Stimulated activated naive CD8-positive, alpha-beta T cell treated with anti-CD3 and anti-CD28 coated beads, Interleukin-15, Interleukin-2, amounts not matched to agents 100 ng/mL and 50 ng/mL, for 24 hours (primary cell): ENCODE measurements around the gene SZT2.

Experiments used
- H3K27ac Mint-ChIP-seq: one replicate; pipeline ENCODE4 v1.8.0; 2021; ENCODE audit warnings: mild to moderate bottlenecking, mixed read lengths
- H3K27me3 Mint-ChIP-seq: one replicate; pipeline ENCODE4 v1.8.0; 2021; ENCODE audit warnings: mixed read lengths
- H3K36me3 Mint-ChIP-seq: one replicate; pipeline ENCODE4 v1.8.0; 2021; ENCODE audit warnings: low read depth, mixed read lengths
- H3K4me1 Mint-ChIP-seq: one replicate; pipeline ENCODE4 v1.8.0; 2021; ENCODE audit warnings: low read depth, mixed read lengths
- H3K4me3 Mint-ChIP-seq: one replicate; pipeline ENCODE4 v1.8.0; 2021; ENCODE audit warnings: mild to moderate bottlenecking, mixed read lengths
- H3K9me3 Mint-ChIP-seq: one replicate; pipeline ENCODE4 v1.8.0; 2021; ENCODE audit warnings: mixed read lengths

SZT2 gene

DNA sequence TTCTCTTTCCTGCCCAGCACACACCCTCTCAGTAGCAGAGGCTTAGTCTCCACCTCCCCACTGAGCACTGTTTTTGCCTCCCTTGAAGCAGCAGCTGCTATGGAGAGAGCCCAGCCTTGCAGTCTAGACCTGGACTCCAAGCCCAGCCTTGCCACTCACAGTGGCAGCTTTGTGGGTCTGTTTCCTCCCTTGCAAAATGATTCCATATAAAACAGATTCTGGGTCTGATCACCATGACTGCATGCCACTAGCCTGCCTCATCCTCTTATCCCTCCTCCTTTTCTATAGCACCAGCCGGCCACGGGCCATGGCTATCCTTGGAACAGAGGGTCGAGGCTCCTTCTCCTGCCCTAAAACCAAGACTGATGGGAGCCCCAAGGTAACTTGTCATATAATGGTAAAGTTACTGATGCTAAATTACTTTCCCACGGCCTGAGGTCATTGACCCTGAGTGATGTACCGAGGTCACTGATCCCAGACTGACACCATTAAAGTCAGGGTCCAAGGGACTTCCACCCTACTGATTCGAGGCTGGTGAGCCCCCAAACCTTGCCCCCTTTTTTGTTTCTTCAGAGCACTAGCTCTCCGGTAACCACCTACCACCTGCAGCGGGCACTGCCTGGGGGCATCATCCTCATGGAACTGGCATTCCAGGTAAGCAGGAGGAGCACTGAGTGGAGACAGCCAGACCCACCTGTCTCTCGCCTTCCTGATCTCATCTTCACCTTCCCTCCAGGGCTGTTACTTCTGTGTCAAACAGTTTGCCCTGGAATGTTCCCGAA, 56.1 kb downstream of the SZT2 start:
- H3K4me3 Mint-ChIP-seq, result no peak overlapping the region
- H3K27ac Mint-ChIP-seq, result no peak overlapping the region
- no peaks in the 10 kb centered on the region for H3K27me3 Mint-ChIP-seq

DNA sequence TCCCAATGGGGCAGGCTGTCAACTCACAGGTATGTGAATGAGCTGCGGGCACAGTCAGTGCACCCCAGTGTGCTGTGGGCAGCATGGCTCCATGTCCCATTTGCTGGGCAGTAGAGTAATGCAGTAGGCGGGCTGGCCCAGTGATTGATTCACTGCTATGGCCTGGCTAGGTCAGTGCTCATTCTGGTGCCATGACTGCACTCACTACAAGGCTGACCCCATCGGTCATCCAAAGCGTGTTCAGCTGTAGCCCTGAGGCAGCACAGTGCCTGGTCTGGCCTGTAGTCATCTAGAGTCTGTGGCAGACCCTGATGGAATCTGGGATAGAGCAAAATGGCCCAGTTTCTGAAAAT, 56.7 kb downstream of the SZT2 start:
- H3K36me3 Mint-ChIP-seq, result peaks cover 44% of the 10 kb centered on the region
- no peaks in the 10 kb centered on the region for H3K9me3 Mint-ChIP-seq
- no peak overlapping the region for H3K4me3 Mint-ChIP-seq
- H3K27me3 Mint-ChIP-seq, result no peaks in the 10 kb centered on the region
- no peaks in the 10 kb centered on the region for H3K4me1 Mint-ChIP-seq
- H3K27ac Mint-ChIP-seq, result no peak overlapping the region

More for the DNA sequence above, 56.1 kb downstream of the SZT2 start:
- Mint-ChIP-seq H3K4me1 (no peaks in the 10 kb centered on the region), H3K36me3 (peaks cover 47% of the 10 kb centered on the region), H3K9me3 (no peaks in the 10 kb centered on the region)

DNA sequence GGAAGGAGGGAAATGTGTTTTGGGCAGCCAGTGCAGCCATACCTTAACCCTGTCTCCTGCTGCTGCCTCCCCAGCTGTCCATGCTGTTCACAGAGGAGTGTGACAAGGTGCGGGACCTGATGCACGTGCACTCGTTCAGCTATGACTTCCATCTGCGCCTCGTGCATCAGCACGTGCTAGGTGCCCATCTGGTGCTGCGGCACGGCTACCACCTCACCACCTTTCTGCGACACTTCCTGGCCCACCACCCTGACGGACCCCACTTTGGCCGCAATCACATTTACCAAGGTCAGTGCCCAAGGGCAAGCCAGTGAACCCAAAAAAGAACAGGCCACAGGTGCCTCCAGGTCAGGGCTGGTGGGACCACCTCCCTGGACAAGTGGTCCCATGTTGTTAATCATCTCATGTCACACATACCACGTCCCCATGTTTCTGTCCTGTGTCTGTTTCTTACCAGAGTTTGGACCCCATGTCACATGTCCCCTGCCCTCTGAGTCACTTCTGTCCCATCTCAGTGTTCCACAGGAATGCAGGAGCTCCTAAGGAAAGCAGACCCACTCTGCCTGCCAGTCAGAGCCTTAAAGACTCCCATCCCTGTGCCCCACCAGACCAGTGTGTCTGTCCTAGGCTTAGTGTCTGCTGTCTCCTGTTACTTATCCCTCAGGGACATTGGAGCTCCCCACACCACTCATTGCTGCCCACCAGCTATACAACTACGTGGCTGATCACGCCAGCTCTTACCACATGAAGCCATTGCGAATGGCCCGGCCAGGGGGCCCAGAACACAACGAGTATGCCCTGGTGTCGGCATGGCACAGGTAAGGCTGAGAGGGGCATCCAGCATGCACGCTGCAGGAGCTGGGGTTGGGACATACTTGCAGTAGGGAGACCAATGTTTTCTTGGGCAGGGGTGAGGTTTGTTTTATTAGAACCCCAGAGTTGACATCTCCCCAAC, 57.5 kb downstream of the SZT2 start:
- H3K9me3 Mint-ChIP-seq, result no peaks in the 10 kb centered on the region
- no peak overlapping the region for H3K27ac Mint-ChIP-seq
- peaks cover 51% of the 10 kb centered on the region for H3K36me3 Mint-ChIP-seq
- no peak overlapping the region for H3K4me3 Mint-ChIP-seq
- H3K27me3 Mint-ChIP-seq, result no peaks in the 10 kb centered on the region
- H3K4me1 Mint-ChIP-seq, result no peaks in the 10 kb centered on the region

DNA sequence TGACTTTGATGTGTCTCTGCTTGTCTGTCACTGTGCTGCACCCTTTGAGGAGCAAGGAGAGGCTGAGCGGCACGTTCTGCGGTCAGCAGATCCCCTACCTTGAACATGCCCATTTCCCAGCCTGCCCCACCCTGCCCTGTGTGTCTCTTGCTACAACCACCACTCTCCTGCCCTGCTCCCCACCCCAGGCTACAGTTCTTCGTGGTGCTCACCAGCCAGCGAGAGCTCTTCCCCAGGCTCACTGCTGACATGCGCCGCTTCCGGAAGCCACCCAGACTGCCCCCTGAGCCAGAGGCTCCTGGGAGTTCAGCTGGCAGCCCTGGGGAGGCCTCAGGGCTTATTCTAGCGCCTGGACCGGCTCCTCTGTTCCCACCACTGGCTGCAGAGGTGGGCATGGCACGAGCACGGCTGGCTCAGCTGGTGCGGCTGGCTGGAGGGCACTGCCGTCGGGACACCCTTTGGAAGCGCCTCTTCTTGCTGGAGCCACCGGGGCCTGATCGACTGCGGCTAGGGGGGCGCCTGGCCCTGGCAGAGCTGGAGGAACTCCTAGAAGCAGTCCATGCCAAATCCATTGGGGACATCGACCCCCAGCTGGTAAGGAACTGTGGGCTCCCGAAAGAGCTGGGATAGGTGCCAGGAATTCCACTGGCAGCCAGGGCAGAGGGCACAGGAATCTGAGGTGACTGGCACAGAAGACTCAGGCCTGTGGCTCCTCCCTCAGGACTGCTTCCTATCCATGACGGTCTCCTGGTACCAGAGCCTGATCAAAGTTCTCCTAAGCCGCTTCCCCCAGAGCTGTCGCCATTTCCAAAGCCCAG, 58.4 kb downstream of the SZT2 start:
- H3K36me3 Mint-ChIP-seq, result peaks cover 58% of the 10 kb centered on the region
- no peak overlapping the region for H3K4me3 Mint-ChIP-seq

DNA sequence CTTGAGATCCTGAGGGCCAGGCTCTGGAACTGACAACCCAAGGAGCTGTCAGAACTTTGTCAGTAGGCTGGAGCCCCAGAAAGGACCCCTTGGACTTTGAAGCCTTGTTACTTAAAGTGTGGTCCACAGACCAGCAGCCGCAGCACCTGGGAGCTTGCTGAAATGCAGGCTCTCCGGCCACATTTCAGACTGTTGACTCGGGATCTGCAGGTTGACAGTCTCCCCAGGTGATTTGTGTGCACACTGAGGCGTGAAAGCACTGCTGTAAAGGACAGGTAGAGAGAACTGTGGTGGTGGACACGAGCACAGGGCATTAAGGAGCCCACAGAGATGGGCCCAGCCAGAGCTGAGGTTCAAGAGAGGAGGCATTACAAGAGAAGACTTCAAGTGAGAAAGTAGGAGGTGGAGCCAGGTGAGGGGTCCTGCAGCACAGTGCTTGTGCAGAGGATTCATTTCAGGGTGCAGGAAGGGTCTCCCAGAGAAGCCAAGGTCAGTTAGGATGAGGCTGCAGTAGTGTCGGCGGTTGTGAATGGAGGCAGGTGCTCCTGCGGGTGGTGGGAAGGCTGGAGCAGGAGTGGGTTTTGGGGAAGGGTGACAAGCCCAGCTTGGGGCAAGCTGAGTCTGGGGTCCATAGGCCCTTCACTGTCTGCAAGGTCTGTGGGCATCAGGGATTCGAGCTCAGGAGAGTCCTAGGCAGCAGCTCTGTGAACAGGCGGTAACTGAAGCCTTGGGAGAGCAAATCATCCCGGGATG, 59.4 kb downstream of the SZT2 start:
- no peaks in the 10 kb centered on the region for H3K27me3 Mint-ChIP-seq
- H3K9me3 Mint-ChIP-seq, result no peaks in the 10 kb centered on the region
- H3K4me1 Mint-ChIP-seq, result peaks cover 4% of the 10 kb centered on the region
- H3K4me3 Mint-ChIP-seq, result no peak overlapping the region
- peaks cover 51% of the 10 kb centered on the region for H3K36me3 Mint-ChIP-seq
- no peak overlapping the region for H3K27ac Mint-ChIP-seq

More for the DNA sequence above, 58.4 kb downstream of the SZT2 start:
- no peaks in the 10 kb centered on the region for H3K9me3 Mint-ChIP-seq
- no peak overlapping the region for H3K27ac Mint-ChIP-seq
- no peaks in the 10 kb centered on the region for H3K4me1 Mint-ChIP-seq
- no peaks in the 10 kb centered on the region for H3K27me3 Mint-ChIP-seq

DNA sequence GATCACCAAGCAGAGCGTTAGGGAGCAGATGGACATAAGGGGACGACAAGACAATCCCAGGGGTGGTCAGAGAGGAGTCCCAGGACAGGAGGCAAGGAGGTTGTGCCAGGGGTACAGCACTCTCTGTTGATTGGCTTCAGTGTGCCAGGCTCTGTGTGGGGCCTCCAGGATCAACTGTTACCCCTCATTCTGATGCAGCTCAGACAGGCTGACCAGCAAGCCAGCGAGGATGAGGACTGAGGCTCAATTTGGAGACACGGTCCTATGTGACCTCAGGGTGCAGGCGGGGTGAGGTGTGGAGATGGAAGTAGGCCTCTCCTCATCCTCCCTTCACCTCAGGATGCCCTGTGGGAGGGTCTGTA, 60.0 kb downstream of the SZT2 start:
- H3K27ac Mint-ChIP-seq, result no peak overlapping the region
- peaks cover 10% of the 10 kb centered on the region for H3K4me1 Mint-ChIP-seq
- peaks cover 47% of the 10 kb centered on the region for H3K36me3 Mint-ChIP-seq
- H3K27me3 Mint-ChIP-seq, result peaks cover 5% of the 10 kb centered on the region
- H3K9me3 Mint-ChIP-seq, result no peaks in the 10 kb centered on the region
- H3K4me3 Mint-ChIP-seq, result no peak overlapping the region

DNA sequence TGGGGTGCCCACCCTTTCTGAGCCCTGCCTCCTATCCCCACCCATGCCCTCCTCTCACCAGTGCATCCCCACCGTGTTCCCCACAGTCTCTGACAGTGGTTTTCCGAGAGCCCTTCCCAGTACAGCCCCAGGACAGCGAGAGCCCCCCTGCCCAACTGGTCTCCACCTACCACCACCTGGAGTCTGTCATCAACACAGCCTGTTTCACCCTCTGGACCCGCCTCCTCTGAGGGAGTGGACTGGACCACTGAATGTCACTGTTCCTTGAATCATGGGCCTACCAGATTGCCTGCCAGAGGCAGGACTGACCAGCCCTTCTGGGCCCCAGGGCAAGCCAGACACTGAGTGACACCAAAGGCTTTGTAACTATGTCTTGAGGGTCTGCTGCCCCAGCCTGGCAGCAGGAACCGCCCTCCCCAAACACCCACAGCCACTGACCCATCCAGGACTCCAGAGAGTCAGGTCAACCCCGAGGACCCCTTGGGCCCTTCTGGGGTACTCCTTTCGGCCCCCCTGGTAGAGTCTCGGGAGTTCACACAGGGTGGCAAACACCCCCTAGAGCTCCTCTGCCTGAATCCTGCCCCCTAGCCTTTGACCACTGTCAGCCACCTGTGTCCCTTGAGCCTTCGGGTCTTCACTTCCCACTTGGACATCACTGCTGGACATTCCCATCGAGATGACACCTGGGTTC, 60.7 kb downstream of the SZT2 start:
- Mint-ChIP-seq H3K27me3 (peaks cover 10% of the 10 kb centered on the region), H3K36me3 (peaks cover 40% of the 10 kb centered on the region), H3K4me1 (peaks cover 14% of the 10 kb centered on the region), H3K9me3 (no peaks in the 10 kb centered on the region), H3K27ac (no peak overlapping the region), H3K4me3 (no peak overlapping the region)

DNA sequence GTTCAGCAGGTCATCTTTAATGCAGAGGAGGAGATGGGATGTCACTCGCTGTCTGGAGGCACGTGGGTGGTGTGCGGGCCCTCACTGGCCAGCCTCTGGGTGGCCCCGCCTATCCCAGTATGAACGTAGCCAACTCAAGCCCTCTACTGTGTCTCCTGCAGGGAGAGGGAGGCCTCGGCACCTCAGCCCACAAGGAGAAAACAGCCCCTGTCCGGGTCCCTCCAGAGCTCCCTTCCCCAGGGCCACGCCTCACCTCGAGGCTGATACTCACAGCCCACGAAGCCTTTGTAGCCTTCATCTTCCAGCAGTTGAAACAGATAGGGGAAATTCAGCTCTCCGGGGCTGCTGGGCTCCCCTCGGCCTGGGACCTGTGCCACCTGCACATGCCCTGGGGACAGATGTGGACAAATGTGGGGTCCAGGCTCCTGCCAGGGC, 61.5 kb downstream of the SZT2 start:
- Mint-ChIP-seq H3K4me1 (peaks cover 14% of the 10 kb centered on the region), H3K36me3 (peaks cover 34% of the 10 kb centered on the region), H3K4me3 (no peak overlapping the region), H3K27ac (no peak overlapping the region), H3K9me3 (no peaks in the 10 kb centered on the region), H3K27me3 (peaks cover 16% of the 10 kb centered on the region)

DNA sequence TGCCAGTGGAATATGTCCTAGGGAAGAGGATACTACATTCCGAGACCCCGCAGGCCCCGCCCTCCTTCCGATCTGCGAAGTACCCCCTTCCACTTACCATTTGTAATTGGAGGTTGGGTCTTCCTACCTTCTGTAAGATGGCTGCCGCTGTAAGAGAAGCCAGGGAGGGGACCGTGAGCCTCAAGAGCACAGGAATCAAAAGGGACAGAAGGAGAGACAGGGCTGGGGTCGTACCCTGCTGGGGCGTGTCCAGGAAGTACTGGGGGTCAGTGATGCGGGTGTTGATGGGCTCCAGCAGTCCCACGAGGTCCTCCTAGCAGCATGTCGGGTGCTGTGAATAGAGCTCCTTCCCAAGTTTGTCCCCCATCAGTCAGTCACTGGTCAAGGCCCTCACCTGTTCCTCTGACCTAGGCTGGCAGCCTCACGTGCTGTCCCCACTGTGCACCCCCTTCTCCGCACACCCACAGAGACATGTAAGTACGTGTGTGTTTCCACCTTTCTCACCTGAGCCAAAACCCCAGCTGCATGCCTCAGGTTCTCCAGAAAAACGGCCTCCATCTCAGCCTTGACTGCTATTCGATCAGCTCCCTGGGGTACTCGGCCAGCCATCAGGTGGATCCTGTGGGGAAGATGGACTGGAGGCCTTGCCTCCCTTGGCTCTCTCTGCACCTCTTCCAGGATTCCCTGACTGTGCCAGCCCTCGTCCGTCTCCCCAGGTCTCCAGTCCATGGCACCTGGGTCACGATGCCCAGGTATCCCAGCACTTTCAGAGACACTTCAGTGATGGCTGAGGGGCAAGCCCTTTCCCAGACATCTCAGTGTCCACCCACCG, 62.2 kb downstream of the SZT2 start:
- H3K4me1 Mint-ChIP-seq, result peaks cover 14% of the 10 kb centered on the region
- no peak overlapping the region for H3K27ac Mint-ChIP-seq
- peaks cover 30% of the 10 kb centered on the region for H3K36me3 Mint-ChIP-seq
- H3K9me3 Mint-ChIP-seq, result no peaks in the 10 kb centered on the region
- H3K4me3 Mint-ChIP-seq, result no peak overlapping the region
- H3K27me3 Mint-ChIP-seq, result peaks cover 21% of the 10 kb centered on the region

DNA sequence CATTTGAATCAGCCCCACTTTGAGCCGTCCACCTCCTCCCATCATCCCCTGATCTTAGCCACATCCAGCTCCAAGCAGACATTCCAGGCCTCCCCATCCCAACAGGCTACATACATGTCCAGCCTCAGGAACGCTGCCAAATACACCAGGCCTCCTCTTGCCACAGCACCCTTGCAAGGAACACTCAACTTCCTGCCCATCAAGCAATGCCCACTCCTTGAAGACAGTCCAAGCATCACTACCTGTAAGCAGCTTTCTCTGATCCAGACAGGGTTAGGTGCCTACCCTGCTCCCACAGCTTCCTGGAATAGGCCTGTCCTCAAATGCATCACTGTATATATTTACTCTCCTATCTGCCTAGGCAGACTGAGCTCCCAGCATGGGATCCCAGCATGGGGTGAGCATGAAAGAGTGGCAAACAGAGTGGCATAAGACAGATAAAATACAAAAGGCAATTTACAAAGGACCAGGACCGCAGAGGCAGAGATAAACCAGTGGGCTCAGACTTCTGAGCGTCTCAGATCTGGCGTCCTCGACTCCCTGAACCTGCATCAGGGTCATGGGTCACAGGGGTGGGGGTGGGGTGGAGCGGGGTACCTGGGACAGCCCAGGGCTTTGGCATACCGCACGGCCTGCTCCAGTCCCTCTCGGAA, 63.2 kb downstream of the SZT2 start:
- H3K4me3 Mint-ChIP-seq, result peak overlapping the region; percentile 55
- peaks cover 14% of the 10 kb centered on the region for H3K4me1 Mint-ChIP-seq
- H3K27me3 Mint-ChIP-seq, result peaks cover 26% of the 10 kb centered on the region
- peak overlapping the region; percentile 3 for H3K27ac Mint-ChIP-seq
- H3K9me3 Mint-ChIP-seq, result no peaks in the 10 kb centered on the region
- peaks cover 24% of the 10 kb centered on the region for H3K36me3 Mint-ChIP-seq

DNA sequence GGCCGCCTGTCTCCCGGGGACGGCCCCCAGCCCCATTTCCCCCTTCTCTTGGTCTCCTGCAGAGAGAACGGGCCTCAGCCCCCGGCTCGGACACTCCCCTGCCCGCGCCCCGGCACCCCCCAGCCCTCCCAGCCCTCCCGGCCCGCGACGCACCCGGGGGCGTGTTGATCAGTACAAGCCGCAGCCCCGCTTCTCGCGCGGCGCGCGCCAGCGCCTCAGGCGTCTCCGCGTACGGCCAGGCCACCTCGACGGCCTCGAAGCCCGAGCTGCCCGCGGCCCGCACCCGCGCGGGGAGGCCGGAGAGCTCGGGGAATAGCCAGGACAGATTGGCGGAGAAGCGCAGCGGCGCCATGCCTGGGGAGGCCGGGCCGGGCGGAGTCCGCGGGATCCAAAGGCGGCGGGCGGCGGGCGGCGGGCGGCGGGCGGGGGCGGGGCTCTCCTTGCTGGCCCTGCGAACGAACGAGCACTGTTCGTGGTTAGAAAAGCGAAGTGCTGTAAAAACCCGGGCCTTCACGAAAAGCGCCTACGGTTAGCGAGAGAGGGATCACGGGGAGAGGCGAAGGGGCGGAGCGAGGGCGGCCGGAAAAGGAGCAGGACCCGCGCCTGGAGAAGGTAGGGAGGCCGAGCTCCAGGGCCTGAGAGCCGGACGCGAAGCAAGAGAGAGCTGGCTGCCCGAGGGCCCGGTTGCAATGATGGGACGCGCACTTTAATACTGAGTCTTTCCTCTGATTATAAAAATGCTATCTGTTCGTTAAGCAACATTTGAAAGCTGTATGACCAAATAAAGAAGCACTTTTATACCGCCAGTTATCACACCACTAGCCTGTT, 64.0 kb downstream of the SZT2 start, which contains the start of gene HYI:
TSS of gene HYI (minus strand) at position 490 of the 828 bp plus-strand sequence. CDS start at position 352, 138 bp downstream.
- Mint-ChIP-seq H3K9me3 (no peaks in the 10 kb centered on the region), H3K4me3 (peak within 1 kb of the TSS; percentile 84), H3K27me3 (peaks cover 34% of the 10 kb centered on the region), H3K4me1 (peaks cover 14% of the 10 kb centered on the region), H3K36me3 (peaks cover 24% of the 10 kb centered on the region), H3K27ac (peak within 1 kb of the TSS; percentile 75)
